Measurements from ENCODE around the gene RPS6KA2.
A peak's percentile ranks its signal among the peaks of the same experiment; 100 is the strongest.
"Not testable (repeated sequence)": the region's sequence is repeated elsewhere in the genome, so short reads cannot be mapped to it uniquely, and the experiment has no call there.

RPS6KA2 gene

DNA sequence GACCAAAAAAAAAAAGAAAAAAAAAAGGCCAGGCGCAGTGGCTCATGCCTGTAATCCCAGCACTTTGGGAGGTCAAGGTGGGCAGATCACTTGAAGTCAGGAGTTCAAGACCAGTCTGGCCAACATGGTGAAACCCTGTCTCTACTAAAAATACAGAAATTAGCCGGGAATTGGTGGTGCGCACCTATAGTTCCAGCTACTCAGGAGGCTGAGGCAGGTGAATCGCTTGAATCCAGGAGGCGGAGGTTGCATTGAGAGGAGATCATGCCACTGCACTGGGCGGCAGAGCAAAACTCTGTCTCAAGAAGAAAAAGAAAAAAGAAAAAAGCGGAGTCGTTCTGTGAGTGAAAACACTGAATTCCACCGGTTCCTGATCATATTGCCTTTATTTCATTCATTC is 240.0 kb downstream of the RPS6KA2 start:
- DNase-seq: not testable (repeated sequence)

DNA sequence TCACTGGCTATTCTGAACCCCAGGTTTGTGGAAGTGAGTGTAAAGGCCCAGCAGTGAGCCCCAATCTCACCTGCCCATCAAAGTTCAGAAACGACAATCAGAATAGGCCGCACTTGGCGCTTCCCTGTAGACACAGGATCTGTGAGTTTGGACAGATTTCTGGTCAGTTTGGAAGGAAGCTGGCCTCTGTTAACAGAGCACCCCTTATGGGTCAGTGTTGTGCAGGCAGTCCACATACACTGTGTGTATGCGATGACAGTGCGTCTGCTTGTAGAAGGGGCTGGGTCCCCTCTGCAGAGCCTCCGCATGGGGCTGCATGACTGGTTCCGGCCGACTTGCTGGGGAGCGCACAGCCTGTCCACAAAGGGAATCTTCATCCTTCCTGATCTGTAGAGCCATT is 240.9 kb downstream of the RPS6KA2 start:
- DNase-seq: no peak

DNA sequence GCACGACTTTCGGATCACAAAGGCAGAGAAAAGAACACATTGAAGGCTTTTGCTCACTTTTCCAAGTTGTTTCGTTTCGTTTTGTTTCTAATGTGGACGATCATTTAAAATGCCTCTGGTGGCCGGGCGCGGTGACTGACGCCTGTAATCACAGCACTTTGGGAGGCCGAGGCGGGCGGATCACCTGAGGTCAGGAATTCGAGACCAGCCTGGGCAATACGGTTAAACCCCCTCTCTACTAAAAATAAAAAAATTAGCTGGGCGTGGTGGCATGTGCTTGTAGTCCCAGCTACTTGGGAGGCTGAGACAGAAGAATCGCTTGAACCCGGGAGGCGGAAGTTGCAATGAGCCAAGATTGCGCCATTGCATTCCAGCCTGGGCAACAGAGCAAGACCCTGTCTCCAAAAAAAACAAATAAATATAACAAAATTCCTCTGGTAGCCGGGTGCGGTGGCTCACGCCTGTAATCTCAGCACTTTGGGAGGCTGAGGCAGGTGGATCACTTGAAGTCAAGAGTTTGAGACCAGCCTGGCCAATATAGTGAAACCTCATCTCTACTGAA is 243.2 kb downstream of the RPS6KA2 start:
- DNase-seq: not testable (repeated sequence)

DNA sequence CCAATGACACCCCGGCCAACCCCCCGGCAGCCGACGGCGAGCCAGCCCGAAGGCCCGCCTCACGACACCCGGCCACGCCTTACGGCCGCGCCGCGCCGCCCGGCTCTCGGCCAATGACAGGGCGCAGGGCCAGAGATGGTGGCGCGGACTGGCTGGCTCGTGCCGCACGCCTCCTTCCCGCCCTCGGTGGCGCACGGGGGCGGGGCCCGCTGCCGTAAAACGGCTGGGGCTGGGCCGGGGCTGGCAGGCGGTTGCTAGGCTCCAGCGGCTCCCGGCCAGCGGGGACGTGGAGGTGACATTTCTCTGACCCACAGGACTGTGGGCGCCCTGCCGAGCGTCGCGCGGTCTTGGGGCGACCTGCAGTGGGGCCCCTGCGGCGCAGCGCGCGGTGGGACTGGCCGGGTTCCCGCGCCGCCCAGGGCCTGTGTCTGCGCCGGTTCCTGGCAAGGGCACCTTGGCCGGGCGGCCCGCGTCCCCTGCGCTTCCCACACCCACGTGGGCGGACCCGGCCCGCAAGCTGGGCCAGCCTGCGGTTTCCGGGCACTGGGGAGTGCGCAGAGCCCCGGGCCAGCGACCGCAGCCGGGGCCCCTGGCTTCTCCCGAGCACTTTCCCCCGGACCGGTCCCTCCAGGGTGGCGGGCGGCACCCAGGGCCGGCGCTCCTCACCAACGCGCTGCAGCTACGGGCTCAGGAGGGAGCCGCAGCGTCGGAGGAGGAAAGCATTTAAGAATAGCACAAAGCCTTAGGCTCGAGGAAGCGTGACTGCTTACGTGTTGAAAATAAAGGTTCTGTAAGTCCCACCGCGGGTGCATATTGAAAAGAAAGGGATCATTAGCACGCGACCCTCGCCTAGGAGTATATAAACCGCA is 243.9 kb downstream of the RPS6KA2 start, which contains the start of gene MPC1:
MPC1 (minus strand) TSS at position 8 of the 869 bp plus-strand sequence. CDS start 64 bp downstream, outside the sequence.
- peak; percentile 92 for DNase-seq

DNA sequence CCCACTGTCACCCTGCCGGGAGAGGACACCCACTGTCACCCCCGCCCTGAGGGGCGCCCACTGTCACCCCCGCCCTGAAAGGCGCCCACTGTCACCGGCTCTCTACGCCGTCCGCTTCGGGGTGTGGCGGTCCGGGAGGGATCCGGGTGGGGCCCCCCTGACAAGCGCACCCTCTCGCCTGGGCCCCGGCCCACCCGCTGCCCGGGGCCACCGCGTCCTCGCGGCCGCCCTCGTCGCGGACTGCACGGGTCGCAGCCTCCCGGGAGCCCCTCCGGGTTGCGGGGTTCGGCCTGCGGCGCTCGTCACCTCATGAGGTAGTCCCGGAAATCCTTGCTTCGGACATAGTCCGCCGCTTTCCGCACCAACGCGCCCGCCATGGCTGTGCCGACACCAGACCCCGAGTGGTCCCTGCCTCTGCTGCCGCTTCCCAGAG is 244.5 kb downstream of the RPS6KA2 start:
- DNase-seq: no peak

DNA sequence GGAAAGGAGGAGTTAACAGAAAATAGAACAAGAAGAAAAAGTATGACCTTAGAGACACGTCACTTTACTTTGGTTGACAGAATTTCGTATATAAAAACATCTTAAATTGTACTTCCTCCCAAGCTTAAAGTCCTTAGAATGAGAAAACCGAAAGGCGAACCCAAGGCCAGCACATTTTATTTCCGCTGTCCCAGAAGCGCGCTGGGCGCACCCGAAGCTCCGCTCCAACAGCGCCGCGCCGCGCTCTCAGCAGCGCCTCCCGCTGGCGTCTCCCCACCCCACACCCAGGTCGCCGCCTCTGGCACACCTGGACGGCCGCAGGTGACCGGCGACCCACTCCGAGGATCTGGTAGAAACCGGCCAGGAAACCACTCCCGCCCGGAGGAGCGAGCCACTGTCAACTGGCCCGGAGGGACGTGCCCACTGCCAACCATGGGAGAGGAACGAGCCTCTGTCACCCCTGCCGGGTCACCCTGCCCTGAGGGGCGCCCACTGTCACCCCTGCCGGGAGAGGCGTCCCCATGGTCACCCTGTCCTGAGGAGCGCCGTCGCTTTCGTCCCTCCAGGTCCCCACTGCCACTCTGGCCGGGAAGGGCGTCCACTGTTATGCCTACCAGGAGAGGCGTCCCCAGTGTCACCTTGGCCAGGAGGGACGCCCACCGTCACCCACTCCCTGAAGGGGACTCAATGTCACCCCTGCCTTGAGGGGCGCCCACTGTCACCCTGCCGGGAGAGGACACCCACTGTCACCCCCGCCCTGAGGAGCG is 245.1 kb downstream of the RPS6KA2 start:
- DNase-seq: no peak

DNA sequence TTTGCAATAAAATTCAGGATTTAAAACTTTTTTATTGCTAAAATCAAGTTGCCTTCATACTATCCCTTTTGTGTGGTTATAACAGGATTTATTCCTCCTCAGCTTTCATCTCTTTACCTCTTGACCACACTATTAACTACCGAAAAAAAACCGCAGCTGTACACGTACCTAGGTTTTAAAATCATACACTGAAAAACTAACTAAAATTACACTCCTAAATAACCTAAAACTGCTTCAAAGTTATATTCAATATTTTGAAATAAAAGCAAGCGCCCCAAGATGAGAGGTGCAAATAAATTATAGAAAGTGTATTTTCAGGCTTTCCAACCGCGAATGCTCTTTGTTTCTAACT is 245.7 kb downstream of the RPS6KA2 start:
- no peak for DNase-seq

DNA sequence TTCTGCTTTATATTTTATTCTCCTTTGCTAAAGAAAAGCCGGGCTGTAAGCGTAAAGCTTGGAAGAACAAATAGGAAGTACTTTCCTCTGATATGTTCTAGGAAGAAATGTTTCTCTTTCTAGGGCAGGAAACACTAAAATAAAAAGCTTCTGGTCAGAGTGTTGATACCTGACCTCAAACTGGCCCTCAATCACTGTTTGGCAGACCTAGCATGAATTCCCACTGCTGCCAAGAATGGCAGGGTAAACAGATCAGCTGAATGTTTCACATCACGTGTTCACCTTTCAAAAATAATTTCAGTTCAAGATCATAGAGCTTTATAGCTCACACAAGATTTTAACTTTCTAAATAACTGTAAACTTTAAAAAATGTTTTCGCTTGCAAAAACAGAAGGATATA is 247.3 kb downstream of the RPS6KA2 start:
- no peak for DNase-seq

DNA sequence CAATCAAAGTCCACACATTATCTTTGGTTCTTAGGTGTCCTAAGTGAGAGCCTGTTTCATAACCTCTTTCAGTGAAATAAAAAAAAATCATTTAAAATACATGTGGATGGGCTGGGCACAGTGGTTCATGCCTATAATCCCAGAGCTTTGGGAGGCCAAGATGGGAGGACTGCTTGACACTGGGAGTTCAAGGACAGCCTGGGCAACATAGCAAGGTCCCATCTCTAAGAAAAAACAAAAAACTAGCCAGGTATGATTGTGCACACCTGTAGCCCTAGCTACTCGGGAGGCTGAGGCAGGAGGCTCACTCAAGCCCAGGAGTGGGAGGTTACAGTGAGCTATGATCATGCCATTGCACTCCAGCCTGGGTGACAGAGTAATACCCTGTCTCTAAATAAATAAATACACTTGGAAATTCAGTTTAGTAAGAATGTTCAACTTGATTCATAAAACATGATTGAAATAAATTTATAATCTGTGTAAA is 247.9 kb downstream of the RPS6KA2 start:
- no peak for DNase-seq

DNA sequence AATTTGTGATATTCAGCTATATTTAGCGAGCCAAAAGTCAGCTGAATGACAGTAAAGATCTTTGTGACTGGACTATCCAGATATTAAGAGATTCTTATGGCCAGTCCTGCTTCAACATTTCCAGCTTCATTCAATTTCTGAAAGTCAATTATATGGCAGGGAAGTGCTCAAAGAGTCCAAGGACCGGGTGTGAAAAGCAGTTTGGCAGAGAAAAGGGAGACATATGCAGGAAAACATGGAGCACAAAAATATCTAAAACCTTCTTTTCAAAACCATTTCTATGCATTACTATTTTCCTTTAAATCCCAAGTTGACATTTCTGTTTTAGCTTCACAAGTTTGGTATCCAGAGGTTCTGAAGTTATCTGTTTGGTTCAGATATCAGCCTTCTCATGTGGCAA is 249.3 kb downstream of the RPS6KA2 start:
- DNase-seq: no peak

DNA sequence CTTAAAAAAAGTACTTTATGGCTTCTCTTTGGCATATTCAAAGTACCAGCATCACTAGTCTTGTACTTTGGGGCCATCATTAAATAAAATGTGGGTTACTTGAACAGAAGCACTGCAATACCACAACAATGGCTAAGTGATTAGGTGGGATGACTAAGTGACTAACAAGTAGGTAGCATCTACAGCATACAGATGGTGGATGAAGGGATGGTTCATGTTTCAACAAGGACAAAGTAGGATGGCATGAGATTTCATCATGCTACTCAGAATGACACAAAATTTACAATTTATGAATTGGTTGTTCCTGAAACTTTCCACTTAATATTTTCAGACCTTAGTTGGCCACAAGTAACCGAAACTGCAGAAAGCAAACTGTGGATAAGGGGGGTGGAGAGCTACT is 252.0 kb downstream of the RPS6KA2 start:
- DNase-seq: no peak

DNA sequence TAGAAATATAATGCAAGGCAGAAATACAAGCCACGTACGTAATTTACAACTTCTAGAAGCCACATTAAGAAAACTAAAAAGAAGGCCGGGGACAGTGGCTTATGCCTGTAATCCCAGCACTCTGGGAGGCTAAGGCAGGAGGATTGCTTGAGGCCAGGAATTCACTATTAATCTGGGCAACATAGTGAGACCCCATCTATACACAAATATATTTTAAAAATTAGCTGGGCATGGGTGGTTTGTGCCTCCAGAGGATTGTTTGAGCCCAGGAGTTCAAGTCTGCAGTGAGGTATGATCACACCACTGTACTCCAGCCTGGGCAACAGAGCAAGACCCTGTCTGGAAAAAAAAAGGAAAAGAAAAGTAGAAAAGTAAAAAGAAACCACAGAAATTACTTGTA is 256.6 kb downstream of the RPS6KA2 start:
- DNase-seq: no peak

DNA sequence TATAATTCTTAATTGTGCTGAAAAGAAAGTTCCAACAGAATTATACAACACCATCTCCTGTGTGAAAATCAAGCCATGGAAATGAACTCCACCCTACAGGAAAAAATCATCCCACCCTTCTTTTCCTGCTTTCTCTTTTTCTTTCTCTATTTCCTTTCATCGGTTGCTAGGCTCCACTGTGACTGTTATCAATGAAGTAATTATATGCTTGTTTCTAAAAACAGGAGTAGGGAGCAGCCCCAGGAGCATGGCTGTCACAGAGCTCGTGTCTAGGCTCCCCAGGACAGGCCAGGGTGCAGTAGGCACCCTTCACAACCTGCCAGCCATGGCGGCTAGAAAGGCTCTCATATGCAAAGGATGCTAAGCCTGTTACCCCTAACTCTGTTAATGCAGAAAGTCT is 257.3 kb downstream of the RPS6KA2 start:
- DNase-seq: no peak

DNA sequence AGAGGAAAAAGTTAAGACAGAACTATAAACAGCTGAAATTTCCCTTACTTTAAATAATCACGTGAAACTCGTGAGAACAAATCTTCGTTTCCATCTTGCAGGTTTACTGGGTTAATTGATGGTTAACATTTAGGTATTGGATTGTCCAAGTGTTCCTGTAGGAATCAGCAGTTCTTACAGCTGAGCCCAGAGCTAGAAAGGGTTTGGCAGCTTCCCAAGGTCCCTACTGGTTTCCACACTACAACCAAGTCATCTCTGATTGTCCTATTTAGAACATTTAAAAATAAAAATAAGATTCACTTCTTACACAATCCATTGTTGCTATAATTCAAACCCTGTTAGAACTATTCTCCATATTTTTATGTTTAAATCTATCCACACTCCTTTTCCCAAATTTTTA is 260.1 kb downstream of the RPS6KA2 start:
- DNase-seq: no peak

DNA sequence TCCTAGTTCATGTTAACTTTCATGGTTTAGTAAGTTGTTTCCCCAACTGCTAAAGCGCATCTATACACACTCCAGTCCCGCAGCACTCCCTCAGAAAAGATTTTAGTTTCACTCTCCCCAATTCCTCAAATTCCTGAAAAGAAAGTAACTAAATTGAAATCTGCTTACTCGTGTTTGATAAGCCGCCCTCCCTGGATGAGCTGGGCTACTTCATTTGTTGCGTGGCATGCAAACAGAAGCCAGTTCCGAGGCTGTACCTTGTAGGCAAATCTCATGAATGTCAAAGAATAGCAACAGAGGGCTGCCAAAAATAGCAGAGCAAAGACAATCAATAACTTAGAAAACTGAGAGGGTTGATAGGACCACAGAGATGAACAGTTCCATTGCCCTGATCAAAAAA is 261.2 kb downstream of the RPS6KA2 start:
- DNase-seq: no peak

DNA sequence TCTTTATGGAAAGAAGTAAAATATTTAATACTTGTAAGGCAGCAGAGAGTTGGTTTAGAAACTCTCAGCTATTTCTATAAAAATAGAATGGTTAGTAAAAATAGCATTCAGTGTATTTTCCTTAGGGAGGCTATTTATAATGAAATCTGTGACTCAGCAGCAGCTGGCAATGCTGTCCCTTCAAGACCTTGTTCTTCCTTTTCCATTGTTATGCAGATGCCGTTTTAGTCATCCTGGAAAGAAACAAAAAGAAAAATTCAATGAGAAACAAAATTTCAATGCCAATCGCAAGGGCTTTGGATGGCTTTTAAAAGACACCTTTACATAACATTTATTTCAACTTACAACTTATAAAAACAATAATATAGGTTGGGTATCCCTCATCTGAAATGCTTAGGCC is 261.8 kb downstream of the RPS6KA2 start:
- no peak for DNase-seq

DNA sequence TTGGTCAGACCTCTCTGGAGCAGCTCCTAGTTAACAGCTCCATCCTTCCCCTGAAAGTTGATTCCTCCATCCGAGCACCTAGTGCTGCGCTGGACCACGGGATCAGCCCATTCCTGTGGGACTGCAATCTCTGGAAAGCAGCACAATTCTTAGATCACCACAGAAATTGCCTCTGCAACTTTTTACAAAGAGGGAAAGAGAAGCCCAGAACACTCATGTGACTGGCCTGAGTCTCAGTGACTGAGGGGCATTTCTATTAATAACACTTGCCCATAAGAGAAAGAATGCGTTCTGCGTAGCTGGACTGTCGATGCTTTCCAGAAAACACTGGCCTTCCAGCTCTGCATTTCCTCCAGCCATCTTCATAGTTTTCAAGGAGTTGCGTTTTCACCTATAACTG is 262.6 kb downstream of the RPS6KA2 start:
- DNase-seq: no peak

DNA sequence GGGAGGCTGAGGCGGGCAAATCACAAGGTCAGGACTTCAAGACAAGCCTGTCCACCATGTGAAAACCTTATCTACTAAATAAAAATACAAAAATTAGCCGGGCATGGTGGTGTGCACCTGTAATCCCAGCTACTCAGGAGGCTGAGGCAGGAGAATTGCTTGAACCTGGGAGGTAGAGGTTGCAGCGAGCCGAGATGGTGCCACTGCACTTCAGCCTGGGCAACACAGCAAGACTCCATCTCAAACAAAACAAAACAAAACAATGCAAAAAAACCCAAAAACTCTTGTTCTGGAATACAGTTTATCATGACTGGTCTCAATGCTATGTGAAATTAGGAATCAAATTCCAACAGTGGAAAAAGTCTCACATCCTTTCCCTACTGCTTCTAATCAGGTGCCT is 264.6 kb downstream of the RPS6KA2 start:
- not testable (repeated sequence) for DNase-seq

DNA sequence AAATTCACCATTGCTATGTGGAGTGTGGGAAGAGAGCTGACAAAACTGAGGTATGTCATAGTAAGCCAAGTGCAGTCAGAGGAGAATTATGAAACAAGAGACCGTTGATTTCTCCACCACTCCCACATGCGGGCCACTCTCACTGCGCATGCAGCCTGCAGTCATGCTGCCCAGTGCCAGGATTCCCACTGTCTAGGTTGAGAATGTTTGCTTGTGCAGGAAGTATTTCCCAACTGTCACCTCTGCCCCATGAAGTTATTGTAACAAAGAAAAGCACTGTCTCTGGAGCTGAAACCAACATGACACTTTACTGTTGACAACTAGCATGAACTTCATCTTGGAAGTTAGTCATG is 266.0 kb downstream of the RPS6KA2 start:
- no peak for DNase-seq

DNA sequence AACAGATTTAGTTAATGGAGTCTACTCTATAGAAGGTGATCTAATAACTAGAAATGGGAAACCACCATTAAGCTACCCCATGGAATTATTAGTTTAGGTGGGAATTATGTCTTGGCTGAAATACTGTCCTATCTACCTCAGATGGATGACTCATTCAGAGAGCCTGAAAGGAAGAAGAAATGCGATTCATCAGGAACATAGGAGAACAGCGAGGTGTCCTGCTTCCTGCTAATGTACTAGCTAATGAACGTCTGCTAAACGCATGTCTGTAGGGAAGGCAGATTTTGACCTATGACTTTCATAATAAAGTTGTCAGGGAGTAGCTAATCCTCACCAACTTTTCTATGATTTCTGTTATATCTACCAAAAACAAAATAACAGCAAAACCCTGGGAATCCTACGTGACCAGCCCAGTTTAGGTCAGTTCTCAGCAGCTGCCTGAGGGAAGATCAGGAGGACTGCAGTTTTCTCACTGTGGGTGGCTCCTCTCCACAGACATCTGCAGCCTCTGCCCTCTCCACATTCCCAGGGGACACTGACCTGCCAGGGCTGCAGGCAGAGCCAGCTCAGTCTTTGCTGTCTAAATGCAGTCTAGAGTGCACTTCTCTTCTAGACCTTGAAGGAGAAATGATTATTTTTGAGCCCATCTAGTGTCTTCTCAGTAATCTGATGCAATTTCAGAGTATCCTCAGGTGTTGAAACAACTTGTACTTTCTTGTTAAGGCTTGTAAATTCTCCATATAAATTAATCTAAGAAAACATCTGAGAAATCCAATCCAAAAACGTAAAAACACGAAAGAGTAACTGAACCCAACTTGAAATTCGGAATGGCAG is 266.6 kb downstream of the RPS6KA2 start:
- DNase-seq: no peak
